ENCODE measurements around the gene F10.

The F10 gene

GRCh38 chr13:113086991-113087922 lies 35.3 kb upstream of the F10 start:
- no peak for DNase-seq (ENCODE audit: low read depth)

- DNase-seq (ENCODE audit: low read depth): no peak
Observed at GRCh38 chr13:113087923-113088690, 34.5 kb upstream of the F10 start.

GRCh38 chr13:113088691-113089020 lies 33.9 kb upstream of the F10 start:
- no peak for DNase-seq (ENCODE audit: low read depth)

GRCh38 chr13:113089693-113090414 lies 32.7 kb upstream of the F10 start:
- DNase-seq (ENCODE audit: low read depth): no peak

- DNase-seq (ENCODE audit: low read depth): no peak
Observed at GRCh38 chr13:113090415-113090770, 32.2 kb upstream of the F10 start.

- DNase-seq (ENCODE audit: low read depth): no peak
Observed at GRCh38 chr13:113090806-113091205, 31.8 kb upstream of the F10 start.

GRCh38 chr13:113091211-113091771 lies 31.3 kb upstream of the F10 start:
- DNase-seq (ENCODE audit: low read depth): no peak

GRCh38 chr13:113091891-113092775 lies 30.5 kb upstream of the F10 start:
- no peak for DNase-seq (ENCODE audit: low read depth)

GRCh38 chr13:113092776-113093579 lies 29.6 kb upstream of the F10 start:
- DNase-seq (ENCODE audit: low read depth): no peak

- DNase-seq (ENCODE audit: low read depth): no peak
Observed at GRCh38 chr13:113093580-113094409, 28.8 kb upstream of the F10 start.

GRCh38 chr13:113094410-113094800 lies 28.2 kb upstream of the F10 start:
- DNase-seq (ENCODE audit: low read depth): no peak

GRCh38 chr13:113095146-113096051 lies 27.2 kb upstream of the F10 start:
- no peak for DNase-seq (ENCODE audit: low read depth)

GRCh38 chr13:113096052-113096744 lies 26.4 kb upstream of the F10 start:
- no peak for DNase-seq (ENCODE audit: low read depth)

GRCh38 chr13:113096745-113097305 lies 25.8 kb upstream of the F10 start:
- DNase-seq (ENCODE audit: low read depth): no peak

- no peak for DNase-seq (ENCODE audit: low read depth)
Observed at GRCh38 chr13:113097651-113098050, 24.9 kb upstream of the F10 start.

- no peak for DNase-seq (ENCODE audit: low read depth)
Observed at GRCh38 chr13:113098162-113098732, 24.4 kb upstream of the F10 start.

GRCh38 chr13:113099142-113099541 lies 23.5 kb upstream of the F10 start:
- no peak for DNase-seq (ENCODE audit: low read depth)

All from T-helper 22 cell (primary cell).